ENCODE results near the gene HLA-DRB5.

The HLA-DRB5 gene

GRCh38 chr6:32565511-32565910 is 35.4 kb upstream of the HLA-DRB5 start:
- no peak overlapping the region for H3K27ac ChIP-seq
- DNase-seq (ENCODE audit: low spot score) = no peak
- H3K4me3 ChIP-seq = no peak overlapping the region
- no peak for TF ChIP-seq CTCF (IDR thresholded peaks at IDR 0.05)

- DNase-seq (ENCODE audit: low spot score) = no peak
- Histone ChIP-seq H3K27ac (no peak overlapping the region), H3K4me3 (no peak overlapping the region)
- TF ChIP-seq CTCF (IDR thresholded peaks at IDR 0.05) = no peak
These were observed 32.9 kb upstream of the HLA-DRB5 start for GRCh38 chr6:32562940-32563339.

GRCh38 chr6:32559747-32560146 is 29.7 kb upstream of the HLA-DRB5 start:
- DNase-seq (ENCODE audit: low spot score) = no peak
- TF ChIP-seq CTCF (IDR thresholded peaks at IDR 0.05) = no peak

GRCh38 chr6:32558426-32559057 is 28.5 kb upstream of the HLA-DRB5 start:
- TF ChIP-seq CTCF (IDR thresholded peaks at IDR 0.05) = no peak
- H3K4me3 ChIP-seq = no peak overlapping the region
- no peak overlapping the region for H3K27ac ChIP-seq
- no peak for DNase-seq (ENCODE audit: low spot score)

More at GRCh38 chr6:32559747-32560146, 29.7 kb upstream of the HLA-DRB5 start:
- Histone ChIP-seq H3K4me3 (no peak overlapping the region), H3K27ac (no peak overlapping the region)

- TF ChIP-seq CTCF (IDR thresholded peaks at IDR 0.05) = no peak
- Histone ChIP-seq H3K4me3 (no peak overlapping the region), H3K27ac (no peak overlapping the region)
- DNase-seq (ENCODE audit: low spot score) = no peak
These were observed 24.3 kb upstream of the HLA-DRB5 start for GRCh38 chr6:32554116-32554965.

- no peak overlapping the region for H3K4me3 ChIP-seq
- no peak for TF ChIP-seq CTCF (IDR thresholded peaks at IDR 0.05)
- H3K27ac ChIP-seq = no peak overlapping the region
- DNase-seq (ENCODE audit: low spot score) = no peak
These were observed 23.1 kb upstream of the HLA-DRB5 start for GRCh38 chr6:32553037-32553742.

Measured in coronary artery (tissue), 2 donors.